Epithelial cell of prostate (primary cell): ENCODE measurements around the gene HOXA10.

Source experiments
- DNase-seq: peaks from one replicate; pipeline ENCODE4 v3.0.0-alpha.2; 2011; ENCODE audit warnings: low read depth, low spot score
- H3K27ac ChIP-seq: fragments of 450-650 bp; 2 replicates; pipeline ENCODE4 v1.5.1; 2017; ENCODE audit warnings: mild to moderate bottlenecking

HOXA10 gene

DNA sequence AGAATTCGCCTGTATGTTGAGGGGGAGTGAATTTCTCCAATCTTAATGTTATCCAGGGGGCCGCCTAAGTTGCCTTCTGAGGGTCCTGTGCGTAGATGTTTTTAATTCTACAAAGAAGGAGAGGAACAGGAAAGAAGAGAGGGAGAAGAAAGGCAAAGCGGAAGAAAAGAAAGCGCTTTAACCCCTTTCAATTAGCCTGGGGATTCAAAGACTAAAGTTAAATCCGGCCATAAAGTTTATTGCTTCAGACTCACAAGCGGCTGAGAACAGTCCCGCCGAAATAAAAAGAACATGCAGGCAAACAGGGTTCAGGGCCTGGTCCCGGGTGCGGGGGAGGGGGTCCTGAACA lies 35.2 kb downstream of the HOXA10 start:
- DNase-seq = no peak
- peak overlapping the region; percentile 59 for H3K27ac ChIP-seq

DNA sequence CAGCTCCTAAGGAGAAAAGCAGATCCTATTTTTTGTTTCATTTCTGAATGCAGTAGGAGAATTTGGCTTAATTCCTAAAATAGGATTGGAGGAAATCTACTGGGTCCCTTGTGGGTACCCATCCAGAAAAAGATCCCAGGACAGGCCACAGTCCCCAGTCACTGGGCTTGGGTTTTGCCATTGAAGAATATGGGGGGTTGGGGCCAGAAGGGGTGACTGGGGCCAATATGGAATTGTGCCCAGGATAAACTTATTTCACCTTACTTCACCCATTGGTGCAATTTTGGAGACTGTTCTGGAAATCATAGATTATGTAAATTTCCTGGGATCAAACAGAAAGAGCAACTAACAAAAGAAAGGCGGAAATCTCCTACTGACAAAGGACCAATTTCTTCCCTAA lies 35.6 kb downstream of the HOXA10 start:
- DNase-seq = no peak
- peak overlapping the region; percentile 59 for H3K27ac ChIP-seq

DNA sequence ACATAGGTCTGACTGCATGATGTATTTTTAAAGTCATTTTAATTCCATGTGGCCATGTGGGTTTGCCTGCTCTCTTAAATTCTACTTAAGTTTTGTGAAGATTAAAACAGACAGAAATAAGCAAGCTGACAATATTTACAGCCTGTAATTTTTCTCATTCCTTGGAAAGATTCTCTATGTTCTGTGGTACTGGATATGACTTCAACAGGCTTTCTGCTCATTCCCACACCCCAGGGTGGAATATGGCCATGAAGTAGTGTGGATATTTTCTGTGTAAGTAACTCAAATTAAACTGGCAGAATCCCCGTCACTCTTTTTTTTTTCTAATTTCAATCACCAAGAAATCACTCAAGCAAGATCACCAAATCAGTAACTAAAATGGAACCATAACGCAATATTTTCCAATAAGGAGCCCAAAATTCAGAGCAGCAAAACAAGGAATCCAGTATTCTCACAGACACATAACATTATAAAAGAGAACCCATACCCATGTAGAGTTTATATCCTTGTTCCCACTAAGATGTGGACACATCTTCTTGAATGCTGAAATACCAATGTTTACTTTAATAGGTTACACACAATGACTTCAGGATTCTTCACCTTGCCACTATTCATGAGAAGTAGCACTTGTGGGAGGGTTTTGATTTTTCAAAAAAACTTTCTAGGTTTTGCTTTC lies 36.3 kb downstream of the HOXA10 start:
- DNase-seq = no peak
- H3K27ac ChIP-seq = peak overlapping the region; percentile 59

DNA sequence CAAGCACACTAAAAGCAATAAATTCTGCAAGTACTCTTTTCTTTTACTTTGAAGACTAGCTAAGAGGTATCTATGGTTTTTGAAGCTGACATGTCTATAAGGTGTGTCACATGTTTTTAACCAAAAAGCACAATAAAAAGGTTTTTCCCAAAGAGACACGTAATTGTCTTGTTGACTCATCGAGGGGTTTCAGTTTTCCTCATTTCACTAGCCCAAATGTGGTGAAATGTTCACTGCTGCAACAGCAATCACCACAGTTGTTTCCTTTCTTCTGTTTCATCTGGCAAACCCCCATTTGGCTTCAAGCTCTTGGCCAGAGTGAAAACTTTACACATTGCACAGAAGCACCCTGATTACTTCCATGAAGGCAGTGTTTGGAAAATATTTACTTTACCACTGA lies 39.7 kb downstream of the HOXA10 start:
- H3K27ac ChIP-seq = peak overlapping the region; percentile 33
- no peak for DNase-seq

DNA sequence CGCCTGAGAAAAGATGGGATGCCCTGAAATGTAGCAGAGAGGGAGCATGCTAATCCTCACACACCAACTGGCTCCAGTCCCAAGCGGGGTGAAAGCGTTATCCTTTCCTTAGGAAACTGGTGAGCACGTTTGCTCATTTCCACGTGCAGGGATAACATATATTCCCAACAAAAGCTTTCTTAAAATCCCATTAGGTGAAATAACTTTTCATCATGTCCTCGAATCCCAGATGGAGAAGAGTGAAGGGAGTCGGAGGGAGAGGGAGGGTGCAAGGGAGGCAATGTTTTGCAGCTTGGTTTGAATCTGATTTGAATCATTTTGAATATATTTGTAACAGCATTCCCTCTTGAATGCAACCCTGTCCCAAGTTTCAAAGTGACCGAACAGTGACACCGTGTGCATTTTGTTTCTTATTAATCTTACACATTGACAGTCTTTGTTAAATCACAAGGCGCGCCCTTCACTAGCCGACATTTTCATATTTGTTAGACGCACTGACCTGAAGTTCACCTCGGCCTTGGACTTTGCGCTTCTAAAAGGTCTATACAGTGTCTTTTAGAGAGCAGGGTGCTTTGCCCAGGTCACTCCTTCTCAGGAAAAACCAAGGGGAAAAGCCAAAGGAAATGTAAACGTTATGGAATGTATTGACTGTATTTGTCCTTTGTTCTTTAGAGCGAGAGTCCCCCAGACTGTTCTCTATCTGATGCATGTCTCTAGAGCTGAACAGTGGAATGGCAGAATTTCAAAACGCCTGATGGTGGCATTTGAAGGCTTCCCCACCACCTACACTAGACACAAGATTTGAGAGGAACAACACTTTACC lies 40.5 kb downstream of the HOXA10 start:
- peak overlapping the region; percentile 33 for H3K27ac ChIP-seq
- no peak for DNase-seq

DNA sequence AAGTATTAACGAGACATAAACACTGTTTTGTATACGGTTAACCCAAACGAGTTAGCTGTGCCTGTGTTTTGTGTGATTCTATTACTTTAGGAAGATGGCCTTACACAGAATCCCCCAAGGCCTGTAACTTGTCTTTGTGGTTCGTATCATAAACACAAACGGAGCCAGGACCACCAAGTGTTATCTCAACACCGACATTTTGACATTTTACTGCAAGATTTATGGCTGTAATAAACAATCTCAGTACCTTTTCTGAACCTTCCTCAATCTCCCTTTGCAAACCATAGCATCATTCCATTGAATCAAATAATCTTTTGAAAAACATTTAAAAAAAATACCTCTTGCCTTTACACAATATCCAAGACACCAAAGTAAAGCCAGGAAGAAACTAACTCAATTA lies 41.1 kb downstream of the HOXA10 start:
- no peak overlapping the region for H3K27ac ChIP-seq
- DNase-seq = no peak

DNA sequence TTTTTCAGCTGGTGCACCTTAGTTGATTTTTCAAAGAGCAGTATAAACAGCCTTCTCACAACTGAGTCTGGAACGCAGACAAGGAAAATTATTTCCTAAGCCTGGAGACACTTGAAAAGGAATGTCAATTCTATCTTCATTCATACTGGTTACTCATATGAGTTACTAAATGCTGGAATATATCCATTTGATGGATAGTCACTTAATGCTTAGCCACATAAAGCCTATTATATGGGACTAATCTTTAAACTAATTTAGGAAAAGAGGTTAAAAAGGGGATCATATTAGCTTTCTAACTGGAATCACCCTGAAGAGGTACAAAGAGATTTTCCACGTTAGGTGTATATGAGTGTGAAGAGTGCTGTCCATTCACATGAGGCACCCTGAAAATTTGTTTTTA lies 41.9 kb downstream of the HOXA10 start:
- H3K27ac ChIP-seq = no peak overlapping the region
- no peak for DNase-seq

DNA sequence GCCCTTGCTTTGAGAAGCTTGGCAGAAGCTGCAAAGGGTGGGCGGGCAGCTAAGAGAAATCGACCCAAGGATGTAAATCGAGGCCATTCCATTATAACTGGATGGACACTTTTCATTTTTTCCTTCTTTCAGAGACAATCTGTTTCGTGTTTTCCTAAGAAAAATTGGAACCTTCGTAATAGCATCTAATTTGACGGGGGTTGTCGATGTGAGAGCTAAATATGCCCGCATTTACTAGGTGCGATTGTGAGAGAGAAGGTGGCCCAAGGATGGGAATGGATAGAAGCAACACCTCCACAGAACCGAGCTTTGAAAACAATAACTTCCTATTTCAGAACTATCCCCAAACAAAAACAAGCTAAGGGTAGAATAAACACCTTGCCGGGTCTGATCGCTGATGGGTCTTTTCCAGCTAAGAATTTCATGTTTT lies 42.7 kb downstream of the HOXA10 start:
- DNase-seq = no peak

DNA sequence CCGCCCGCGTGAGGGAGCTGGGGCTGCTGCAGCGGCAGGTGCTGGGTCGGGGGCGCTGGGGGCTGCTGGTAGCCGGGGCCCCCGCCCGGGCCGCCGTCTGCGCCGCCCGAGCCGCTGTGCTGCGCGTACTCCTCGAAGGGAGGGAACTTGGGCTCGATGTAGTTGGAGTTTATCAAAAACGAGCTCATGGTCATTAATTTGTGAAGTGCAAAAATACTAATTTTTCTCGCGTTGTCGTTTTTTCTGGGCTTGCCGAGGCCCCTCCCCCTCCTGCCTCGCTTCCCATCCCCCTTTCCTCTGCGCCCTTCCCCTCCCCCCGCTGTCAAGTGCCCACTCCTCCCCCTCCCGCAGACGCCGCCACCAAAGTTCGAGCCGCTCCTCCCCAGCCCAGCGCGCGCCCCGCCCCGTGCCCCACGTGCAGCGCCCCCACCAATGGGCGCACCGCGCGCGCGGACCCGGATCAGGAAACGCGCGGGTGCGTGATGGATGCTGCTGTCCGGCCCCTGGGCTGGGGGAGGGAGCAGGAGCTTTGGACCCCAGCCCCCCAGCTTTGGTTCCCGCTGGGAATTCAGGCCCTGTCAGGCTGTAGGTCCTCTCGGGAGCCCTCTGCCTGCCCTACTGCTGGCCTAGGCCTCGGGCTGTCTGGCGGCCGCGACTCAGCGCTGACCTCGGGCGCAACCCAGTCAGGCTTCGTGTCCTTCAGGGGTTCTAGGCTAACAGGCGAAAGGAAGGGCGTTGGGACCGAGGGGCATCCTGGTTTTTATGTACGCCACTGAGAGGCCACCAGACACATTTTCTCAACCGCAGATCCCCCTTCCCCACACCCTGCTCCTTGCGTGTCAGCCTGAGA lies 43.4 kb downstream of the HOXA10 start, which contains the start of gene HOXA4:
Gene HOXA4, minus strand, starts transcription at position 218 of the 850 bp plus-strand sequence. Its CDS starts 24 bp downstream, at position 194.
- H3K27ac ChIP-seq = peak within 1 kb of the TSS; percentile 2
- no peak for DNase-seq

More for the DNA sequence above, 42.7 kb downstream of the HOXA10 start:
- no peak overlapping the region for H3K27ac ChIP-seq

DNA sequence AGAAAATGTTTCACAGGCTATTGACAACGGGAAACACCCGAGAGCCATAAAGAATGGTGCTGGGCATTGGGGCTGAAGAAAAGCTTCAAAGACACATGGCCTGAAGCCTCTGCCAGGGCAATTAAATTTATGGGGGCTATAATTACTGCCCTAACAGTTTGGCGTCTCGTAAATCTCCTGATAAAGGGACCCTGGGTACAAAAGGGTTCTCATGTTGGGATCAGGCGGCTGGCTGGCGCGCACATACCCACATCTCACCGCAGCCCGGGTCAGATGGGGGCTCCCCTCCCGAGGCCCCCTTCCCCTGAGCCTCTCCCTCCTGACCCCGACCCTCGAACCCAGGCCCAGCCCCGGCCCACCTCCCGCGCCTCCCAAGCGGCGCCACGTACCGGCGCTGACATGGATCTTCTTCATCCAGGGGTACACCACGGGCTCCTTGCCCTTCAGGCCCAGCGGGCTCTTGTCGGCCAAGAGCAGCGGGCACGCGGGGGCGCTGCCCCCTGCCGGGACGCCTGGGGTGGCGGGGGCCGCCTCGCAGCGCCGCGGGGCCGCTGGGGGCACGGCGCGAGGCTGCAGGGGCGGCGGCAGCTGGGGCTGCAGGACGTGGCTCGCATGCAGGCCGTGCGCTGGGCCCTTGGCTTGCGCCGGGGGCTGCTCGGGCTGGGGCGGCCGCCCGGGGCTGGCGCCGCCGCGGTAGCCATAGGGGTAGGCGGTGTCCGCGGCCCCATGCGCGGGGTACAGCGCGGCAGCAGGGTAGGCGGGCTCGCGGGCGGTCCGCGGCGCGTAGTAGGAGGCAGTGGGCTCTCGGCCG lies 44.2 kb downstream of the HOXA10 start:
- H3K27ac ChIP-seq = no peak overlapping the region
- no peak for DNase-seq

DNA sequence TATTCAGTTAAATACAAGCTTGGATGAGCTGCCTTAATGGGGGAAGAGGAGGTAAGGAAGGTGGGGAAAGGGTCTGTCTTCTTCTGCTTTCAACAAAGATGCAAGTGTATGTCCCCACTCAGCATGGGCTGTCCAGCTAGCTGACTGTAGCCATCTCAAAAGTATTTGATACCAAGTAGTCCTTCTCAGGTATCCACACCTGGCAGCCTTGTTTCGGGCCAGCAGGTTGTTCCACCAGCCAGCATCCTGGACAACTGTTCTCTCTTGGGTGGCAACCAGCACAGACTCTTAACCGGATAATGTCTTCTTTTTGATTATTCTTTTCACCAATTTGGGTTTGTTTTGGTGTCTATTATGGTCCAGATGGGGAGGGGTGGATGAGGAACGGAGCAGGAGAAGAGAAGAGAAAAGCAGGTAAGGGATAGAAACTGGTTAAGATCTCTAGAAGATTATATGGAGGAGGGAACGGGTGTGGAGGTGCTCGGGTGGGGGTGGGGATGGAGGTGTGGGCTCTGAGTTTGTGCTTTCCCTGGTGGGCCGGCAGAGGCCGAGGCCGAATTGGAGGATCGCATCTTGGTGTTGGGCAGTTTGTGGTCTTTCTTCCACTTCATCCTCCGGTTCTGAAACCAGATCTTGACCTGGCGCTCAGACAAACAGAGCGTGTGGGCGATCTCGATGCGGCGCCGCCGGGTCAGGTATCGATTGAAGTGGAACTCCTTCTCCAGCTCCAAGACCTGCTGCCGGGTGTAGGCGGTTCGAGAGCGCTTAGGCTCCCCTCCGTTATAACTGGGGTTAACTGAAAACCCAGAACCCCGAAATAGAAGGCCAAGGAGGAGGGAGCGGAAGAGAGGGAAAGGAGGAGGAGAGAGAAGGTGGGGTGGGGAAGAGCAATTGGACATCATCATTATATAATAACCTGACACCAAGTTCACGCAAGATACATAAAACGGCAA lies 45.1 kb downstream of the HOXA10 start:
- no peak overlapping the region for H3K27ac ChIP-seq

DNA sequence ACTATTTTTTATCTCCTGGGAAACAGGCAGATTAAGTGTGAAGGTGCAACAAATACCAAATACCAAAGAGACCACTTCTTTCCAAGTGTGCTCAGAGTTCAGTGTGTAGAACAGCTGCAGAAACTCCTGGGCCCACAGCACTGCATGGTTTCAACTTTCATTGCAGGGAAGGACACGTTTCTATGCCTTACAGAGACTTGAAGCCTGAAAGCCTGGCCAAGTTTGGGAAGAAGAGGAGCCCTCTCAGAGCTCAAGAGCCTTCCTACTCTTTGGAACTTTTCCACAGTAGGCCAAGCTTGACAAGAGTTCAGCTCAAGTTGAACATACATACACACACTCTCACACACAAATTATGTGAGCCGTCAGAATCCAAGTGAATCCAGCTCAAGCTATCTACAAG lies 46.1 kb downstream of the HOXA10 start:
- no peak overlapping the region for H3K27ac ChIP-seq
- no peak for DNase-seq

More for the DNA sequence above, 45.1 kb downstream of the HOXA10 start:
- no peak for DNase-seq

DNA sequence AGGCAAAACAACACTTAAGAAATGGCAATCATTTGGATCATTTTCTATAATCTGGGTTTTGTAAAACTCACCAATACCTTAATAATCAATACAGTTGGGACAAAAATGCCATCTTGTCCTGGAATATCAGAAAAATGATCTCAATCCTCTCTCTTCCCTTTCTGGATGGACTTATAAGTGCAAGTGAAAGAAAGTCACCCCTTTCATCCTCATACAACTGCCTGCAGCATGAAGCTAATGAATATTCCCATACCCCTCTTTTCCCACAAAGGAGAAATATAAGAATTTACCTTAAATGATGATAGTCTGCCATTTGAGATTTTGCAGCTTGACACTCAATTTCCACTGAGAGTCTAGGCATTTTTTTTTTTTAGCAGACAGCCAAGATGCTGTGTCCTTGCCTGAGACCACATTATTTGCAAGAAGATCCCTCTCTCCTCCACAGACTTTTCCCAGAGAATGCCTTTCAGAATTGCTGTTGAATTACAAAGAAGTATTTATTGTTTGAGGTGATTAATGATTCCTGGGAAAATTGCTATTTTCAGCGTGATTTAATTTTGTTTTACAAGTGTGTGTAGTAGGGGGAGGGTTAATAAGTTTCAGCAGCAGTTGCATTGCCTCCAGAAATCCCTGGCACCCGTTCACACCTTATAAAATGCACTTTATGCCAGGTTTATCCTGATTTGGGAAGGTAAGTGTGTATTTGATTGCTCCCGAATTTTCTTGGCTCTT lies 47.4 kb downstream of the HOXA10 start:
- no peak overlapping the region for H3K27ac ChIP-seq
- no peak for DNase-seq

DNA sequence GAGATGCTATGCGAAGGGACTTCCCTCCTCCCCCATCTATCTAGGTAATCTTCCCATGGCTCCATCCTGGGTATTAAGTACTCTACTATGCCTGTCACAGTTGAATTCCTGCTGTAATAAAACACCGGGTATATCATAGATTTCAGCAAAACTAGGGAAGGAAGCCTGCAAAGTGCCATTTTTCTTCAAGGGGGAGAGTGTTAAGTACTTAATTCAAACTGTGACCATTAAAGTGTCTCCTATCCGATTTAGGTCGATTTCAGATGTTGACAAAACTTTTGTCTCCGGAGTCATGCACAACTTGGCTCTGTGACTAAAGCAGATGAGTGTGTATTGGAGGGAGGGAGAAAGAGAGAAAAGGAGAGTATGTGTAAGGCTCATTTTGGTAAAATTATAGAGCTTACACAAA lies 48.1 kb downstream of the HOXA10 start:
- H3K27ac ChIP-seq = no peak overlapping the region

DNA sequence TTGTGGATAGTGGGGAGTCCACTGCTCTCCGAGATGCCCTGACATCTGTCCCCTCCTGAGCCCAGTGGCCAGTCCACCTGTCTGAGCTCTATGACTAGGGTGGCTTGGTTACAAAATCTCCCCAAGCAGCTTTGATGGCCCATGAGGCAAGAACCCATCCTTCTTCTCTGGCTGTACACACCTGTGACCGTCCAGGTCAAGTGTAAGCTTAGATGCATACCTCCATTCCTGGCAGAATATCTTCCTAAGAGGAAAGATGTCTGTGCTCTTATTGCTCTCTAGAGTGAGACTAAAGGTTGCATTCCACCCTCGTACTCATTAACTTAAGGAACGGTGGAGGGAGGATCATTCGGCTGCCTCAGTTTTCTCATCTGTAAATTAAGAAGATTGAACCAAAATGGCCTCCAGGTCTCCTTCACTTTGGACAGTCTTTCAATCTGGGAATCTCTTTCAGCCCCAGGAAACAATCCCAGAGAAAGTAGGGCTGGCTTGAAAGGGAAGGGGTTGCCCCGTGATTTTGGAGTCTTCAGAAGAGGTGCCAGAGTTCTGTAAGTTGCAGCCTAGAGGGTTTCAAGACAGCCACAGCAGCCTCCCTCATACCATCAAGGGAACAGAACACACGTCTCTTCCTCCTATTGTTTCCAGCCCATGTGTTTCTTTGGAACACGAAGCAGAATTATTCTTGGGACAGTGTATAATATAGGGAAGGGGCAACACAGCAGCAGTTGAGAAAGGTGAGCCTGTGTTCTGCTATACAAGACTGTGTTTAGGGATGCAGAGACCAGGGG lies 49.0 kb downstream of the HOXA10 start:
- no peak for DNase-seq
- no peak overlapping the region for H3K27ac ChIP-seq

More for the DNA sequence above, 48.1 kb downstream of the HOXA10 start:
- DNase-seq = no peak

DNA sequence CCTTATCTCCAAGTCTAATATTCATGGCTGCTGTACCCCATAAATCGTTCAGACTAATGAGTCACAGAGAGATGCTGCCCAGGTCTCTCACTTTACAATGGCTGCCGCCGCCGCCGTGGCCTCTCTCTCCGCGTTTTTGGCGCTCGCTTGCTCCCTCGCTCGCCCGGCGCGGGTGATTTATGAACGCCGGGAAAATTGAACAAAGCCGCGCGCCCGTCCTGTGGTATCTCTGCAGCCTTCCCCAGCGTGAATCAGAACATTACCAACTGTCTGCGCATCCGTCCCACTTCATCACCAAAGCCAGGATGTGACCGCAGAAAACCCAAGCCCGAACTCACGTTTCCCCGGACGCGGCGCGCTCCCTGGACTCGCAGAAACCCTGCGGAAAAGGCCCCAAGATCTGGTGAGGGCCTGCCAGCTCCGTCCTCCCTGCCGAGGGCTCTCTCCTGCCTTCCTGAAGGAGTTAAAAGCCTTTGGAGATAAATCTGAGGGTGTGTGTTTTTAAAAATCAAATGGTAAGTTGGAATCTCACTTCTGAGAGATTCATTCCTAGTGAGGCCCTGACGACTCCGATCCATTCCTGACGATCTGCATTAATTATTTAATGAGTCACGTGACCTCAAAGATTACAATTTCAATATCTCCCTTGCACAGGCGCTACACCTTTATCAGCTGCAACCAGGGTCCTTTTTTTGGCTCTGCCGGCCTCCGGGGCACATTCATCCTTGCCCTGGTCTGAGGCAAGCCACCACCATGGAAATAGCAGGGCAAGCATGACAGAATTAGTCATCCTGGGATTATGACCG lies 49.8 kb downstream of the HOXA10 start:
- DNase-seq = no peak
- no peak overlapping the region for H3K27ac ChIP-seq
